ENCODE results near the gene STK10.

DNA sequence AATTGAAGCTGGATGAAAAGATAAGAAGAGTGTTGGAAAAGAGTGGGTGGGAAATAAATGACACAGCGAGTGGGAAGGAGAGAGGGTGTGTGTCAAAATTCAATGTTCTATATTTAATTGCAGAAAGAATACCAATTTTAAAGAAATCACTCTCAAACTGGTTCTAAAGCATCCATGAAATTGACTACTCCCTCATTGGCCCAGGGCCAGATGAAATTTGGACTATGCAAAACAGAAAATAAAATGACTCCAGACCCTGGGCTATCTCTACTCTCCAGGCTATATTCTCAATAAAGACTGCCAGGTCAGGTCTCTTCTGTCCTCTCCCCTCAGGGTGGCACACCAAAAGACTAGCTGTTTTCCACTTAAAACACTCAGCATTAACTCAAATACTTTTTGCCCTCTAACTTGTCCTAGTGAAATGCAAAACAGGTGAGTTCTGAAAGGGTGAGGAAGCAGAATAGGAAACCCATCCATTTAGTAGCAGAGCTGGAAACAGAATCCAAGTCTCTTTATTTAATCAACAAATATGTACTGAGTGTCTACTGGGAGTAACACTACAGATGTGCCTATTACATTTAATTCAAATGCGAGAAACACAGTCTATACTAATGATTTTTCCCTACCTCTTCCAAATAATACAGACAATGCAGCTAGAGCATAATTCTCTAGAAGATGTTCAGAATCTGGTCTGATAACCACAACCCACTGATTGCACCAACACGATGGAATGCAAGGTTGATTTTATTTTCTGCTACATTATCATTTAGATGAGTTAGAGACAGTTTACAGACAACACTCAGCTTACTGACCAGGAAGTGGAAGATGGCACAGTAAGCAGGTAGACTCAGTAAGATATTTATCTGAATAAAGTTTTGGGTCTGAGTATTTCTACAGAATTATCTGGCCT lies 48.1 kb upstream of the STK10 start:
- TF ChIP-seq TAF1 (IDR thresholded peaks at IDR 0.05; ENCODE audit: low read depth) (no peak), CREB1 (IDR thresholded peaks at IDR 0.05; ENCODE audit: low read depth) (no peak), EP300 (IDR thresholded peaks at IDR 0.05; ENCODE audit: borderline replicate concordance) (no peak), NFIC (IDR thresholded peaks at IDR 0.05) (peak; percentile 11; the same call in 1 of the 2 replicates), FOXM1 (IDR thresholded peaks at IDR 0.05; ENCODE audit: borderline replicate concordance, low read depth) (no peak), RAD21 (IDR thresholded peaks at IDR 0.05; ENCODE audit: low read depth) (no peak), YY1 (IDR thresholded peaks at IDR 0.05; ENCODE audit: low read depth) (no peak), TCF12 (IDR thresholded peaks at IDR 0.05; ENCODE audit: low read depth) (no peak), USF1 (IDR thresholded peaks at IDR 0.05) (no peak), REST (IDR thresholded peaks at IDR 0.05; ENCODE audit: low read depth) (no peak), TEAD4 (IDR thresholded peaks at IDR 0.05) (no peak), CEBPB (IDR thresholded peaks at IDR 0.05) (no peak), ZBTB7A (IDR thresholded peaks at IDR 0.05; ENCODE audit: low read depth) (no peak)
- TF ChIP-seq, protein P1, sequence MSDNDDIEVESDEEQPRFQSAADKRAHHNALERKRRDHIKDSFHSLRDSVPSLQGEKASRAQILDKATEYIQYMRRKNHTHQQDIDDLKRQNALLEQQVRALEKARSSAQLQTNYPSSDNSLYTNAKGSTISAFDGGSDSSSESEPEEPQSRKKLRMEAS (IDR thresholded peaks at IDR 0.05), result no peak

Data from Ishikawa (cell line).